Measurements from ENCODE around the gene PARD3. TPM values are rescaled to one million over a fixed set of nuclear protein-coding genes. Genes with fewer than 3 reads are reported as not detected.

Gene PARD3
- total RNA-seq, 1 donor from 2014 or later, result 22.9 TPM

DNA sequence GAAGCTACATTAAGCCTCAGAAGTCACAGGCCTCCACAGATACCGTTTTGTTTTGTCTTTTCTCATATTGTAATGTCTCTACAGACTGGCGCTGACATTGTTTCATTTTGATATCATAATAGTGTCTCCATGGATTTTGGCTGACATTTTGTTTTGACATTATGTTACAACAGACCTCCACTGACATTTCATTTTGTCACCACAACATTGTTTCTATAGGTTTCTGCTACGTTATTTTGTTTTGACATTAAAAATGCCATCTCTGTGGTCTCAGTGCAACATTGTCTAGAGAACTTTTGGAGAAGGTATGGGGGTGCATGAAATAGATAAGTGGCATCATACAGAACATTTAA lies 666.8 kb downstream of the PARD3 start:
- no peaks in the 10 kb centered on the region for H3K27me3 Mint-ChIP-seq (ENCODE audit: unreplicated experiment)
- peaks cover 4% of the 10 kb centered on the region for H3K9me3 Mint-ChIP-seq (ENCODE audit: unreplicated experiment)
- DNase-seq, result no peak
- no peak overlapping the region for H3K4me3 Mint-ChIP-seq (ENCODE audit: unreplicated experiment)
- no peaks in the 10 kb centered on the region for H3K4me1 Mint-ChIP-seq (ENCODE audit: low read depth, unreplicated experiment)
- no peak overlapping the region for H3K27ac Mint-ChIP-seq (ENCODE audit: unreplicated experiment)
- TF ChIP-seq, protein P1, sequence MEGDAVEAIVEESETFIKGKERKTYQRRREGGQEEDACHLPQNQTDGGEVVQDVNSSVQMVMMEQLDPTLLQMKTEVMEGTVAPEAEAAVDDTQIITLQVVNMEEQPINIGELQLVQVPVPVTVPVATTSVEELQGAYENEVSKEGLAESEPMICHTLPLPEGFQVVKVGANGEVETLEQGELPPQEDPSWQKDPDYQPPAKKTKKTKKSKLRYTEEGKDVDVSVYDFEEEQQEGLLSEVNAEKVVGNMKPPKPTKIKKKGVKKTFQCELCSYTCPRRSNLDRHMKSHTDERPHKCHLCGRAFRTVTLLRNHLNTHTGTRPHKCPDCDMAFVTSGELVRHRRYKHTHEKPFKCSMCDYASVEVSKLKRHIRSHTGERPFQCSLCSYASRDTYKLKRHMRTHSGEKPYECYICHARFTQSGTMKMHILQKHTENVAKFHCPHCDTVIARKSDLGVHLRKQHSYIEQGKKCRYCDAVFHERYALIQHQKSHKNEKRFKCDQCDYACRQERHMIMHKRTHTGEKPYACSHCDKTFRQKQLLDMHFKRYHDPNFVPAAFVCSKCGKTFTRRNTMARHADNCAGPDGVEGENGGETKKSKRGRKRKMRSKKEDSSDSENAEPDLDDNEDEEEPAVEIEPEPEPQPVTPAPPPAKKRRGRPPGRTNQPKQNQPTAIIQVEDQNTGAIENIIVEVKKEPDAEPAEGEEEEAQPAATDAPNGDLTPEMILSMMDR (IDR thresholded peaks at IDR 0.05; ENCODE audit: partially characterized antibody, unreplicated experiment), result no peak
- no peaks in the 10 kb centered on the region for H3K36me3 Mint-ChIP-seq (ENCODE audit: unreplicated experiment)

DNA sequence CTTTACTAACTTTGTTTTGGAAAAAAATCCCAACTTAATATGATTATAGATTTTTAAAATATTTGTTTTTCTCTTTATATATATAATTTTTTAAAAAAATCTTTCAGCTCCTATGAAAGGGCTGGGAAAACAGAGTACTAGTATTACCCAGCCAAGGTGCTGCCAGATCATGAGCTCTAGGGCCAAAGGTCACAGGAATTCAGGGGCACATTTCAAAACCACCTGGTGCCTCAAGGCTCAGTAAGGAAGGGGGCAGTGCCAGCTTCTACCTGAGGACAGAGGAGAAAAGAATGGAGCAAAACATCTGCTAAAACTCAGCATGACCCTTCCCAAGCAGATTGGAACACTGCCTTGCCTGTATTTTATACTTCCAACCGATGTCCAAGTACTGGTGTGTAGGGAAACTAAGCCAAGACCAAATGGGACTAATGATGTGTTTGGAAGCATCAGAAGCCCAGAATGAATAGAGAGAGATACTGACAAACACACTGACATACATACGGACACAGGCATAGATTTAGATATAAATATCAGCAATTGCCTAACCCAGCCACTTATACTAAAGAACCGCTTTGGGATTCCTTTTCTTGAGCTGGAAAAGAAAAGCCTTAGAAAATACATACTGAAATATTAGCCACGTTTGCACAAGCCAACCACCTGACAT lies 667.3 kb downstream of the PARD3 start:
- Mint-ChIP-seq H3K27me3 (ENCODE audit: unreplicated experiment) (no peaks in the 10 kb centered on the region), H3K36me3 (ENCODE audit: unreplicated experiment) (no peaks in the 10 kb centered on the region), H3K9me3 (ENCODE audit: unreplicated experiment) (peaks cover 4% of the 10 kb centered on the region), H3K27ac (ENCODE audit: unreplicated experiment) (no peak overlapping the region), H3K4me1 (ENCODE audit: low read depth, unreplicated experiment) (no peaks in the 10 kb centered on the region), H3K4me3 (ENCODE audit: unreplicated experiment) (no peak overlapping the region)
- no peak for DNase-seq
- TF ChIP-seq, protein P1 (IDR thresholded peaks at IDR 0.05; ENCODE audit: partially characterized antibody, unreplicated experiment), result no peak

DNA sequence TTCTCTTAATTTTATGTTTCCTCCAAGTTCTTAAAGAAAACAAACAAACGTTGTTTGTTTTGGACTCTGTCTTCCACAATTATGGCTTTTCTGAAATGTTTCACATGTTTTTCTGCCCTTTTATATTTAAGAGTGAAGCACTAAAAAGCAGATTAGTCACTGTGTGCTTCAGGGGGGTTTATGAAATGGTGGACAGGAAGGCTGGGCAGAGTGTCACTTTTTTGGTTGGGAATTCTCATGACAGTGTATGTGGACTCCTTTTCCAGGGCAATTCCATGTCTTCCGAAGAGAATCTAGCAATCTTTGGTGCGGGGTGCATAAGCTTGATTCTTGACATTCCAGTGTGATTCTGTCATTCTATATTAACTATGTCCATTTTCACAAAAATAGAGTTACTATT lies 669.4 kb downstream of the PARD3 start:
- TF ChIP-seq, protein P1 (IDR thresholded peaks at IDR 0.05; ENCODE audit: partially characterized antibody, unreplicated experiment), result no peak
- Mint-ChIP-seq H3K27ac (ENCODE audit: unreplicated experiment) (no peak overlapping the region), H3K4me3 (ENCODE audit: unreplicated experiment) (no peak overlapping the region), H3K36me3 (ENCODE audit: unreplicated experiment) (no peaks in the 10 kb centered on the region), H3K4me1 (ENCODE audit: low read depth, unreplicated experiment) (no peaks in the 10 kb centered on the region), H3K9me3 (ENCODE audit: unreplicated experiment) (peaks cover 4% of the 10 kb centered on the region), H3K27me3 (ENCODE audit: unreplicated experiment) (no peaks in the 10 kb centered on the region)
- no peak for DNase-seq

DNA sequence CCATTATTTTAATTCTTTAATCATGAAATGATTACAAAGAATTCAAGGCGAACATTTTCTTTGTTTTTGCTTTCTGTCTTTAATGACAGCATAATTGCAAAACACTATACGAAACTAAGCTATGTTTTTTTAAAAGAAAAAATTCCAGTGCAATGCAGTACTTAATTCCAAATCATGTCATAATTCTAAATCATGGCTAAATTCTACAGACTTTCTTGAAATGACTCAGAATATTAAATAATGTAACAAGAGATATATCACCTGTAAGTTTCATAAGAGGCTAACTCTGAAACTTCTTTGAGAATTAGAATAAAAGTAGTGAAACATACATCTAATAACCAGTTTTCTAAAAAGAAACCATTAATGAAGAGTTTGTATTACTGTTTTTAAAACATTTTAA lies 671.6 kb downstream of the PARD3 start:
- Mint-ChIP-seq H3K36me3 (ENCODE audit: unreplicated experiment) (no peaks in the 10 kb centered on the region), H3K27ac (ENCODE audit: unreplicated experiment) (no peak overlapping the region), H3K9me3 (ENCODE audit: unreplicated experiment) (peaks cover 4% of the 10 kb centered on the region), H3K4me3 (ENCODE audit: unreplicated experiment) (no peak overlapping the region), H3K27me3 (ENCODE audit: unreplicated experiment) (no peaks in the 10 kb centered on the region), H3K4me1 (ENCODE audit: low read depth, unreplicated experiment) (peaks cover 1% of the 10 kb centered on the region)
- no peak for DNase-seq
- TF ChIP-seq, protein P1 (IDR thresholded peaks at IDR 0.05; ENCODE audit: partially characterized antibody, unreplicated experiment), result no peak

DNA sequence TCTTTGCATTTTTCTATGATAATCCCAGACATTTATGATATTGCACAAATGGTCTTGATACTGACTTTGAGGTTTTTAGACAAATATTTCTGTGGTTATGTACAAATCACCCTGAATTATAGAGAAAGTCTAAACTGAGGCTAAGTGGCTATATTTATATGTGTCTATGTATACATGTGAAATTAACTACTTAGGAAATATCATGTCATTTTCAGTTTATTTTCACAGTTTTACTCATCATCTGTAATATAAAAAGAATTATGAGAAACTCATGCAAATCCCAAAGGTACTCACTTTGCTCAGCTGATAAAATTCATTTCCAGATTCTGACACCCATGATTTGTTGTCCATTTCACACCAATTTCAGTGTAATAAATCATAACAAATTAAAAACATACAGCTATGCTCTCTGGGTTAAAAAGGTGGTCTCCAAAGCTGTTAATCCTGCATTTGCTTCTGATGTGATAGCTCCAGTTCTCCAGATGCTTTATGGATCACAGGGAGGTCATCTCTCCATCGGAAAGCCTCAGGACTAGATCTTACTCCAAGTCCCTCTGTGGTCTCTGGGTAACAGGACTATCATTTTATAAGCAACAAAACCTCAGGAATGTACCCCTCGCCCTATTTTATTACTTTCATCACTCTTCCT lies 673.9 kb downstream of the PARD3 start:
- peaks cover 3% of the 10 kb centered on the region for H3K4me1 Mint-ChIP-seq (ENCODE audit: low read depth, unreplicated experiment)
- H3K4me3 Mint-ChIP-seq (ENCODE audit: unreplicated experiment), result no peak overlapping the region
- TF ChIP-seq, protein P1 (IDR thresholded peaks at IDR 0.05; ENCODE audit: partially characterized antibody, unreplicated experiment), result no peak
- H3K9me3 Mint-ChIP-seq (ENCODE audit: unreplicated experiment), result peaks cover 4% of the 10 kb centered on the region
- no peak for DNase-seq
- no peaks in the 10 kb centered on the region for H3K36me3 Mint-ChIP-seq (ENCODE audit: unreplicated experiment)
- no peak overlapping the region for H3K27ac Mint-ChIP-seq (ENCODE audit: unreplicated experiment)
- H3K27me3 Mint-ChIP-seq (ENCODE audit: unreplicated experiment), result peaks cover 2% of the 10 kb centered on the region
